ENCODE measurements around the gene DDX43. TPM values are rescaled to one million over a fixed set of nuclear protein-coding genes. Genes with fewer than 3 reads are reported as not detected.

The DDX43 gene
- polyA plus RNA-seq, 1 experiment = 0.13 TPM

DNA sequence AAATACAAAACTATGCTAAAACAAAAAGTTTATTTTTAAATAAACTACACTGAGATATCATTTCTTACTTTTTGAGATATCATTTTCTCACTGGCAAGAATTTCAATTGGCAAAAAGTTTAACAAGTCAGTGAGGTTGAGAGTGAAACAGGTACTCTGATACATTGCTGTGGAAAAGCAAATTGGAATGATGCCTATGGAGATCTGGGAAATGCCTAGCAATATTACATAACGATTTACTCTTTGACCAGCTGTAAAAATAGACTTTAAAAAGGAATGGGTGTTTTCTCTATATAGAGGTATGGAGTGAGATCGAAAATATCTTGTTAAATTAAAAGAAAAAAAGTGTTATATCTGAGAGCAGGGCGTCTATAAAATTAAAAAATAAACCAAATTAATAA lies 40.6 kb downstream of the DDX43 start:
- no peak overlapping the region for H3K4me3 ChIP-seq (ENCODE audit: low read depth, low read length)
- no peaks in the 10 kb centered on the region for H3K27me3 ChIP-seq (ENCODE audit: control insufficient read depth, insufficient read depth, low read length)
- DNase-seq (ENCODE audit: low read depth) = no peak
- ChIA-PET POLR2A (interaction anchor here (1.1 kb wide), 1 partner anchor 16 kb away, joined by 3 read pairs; no protein-coding TSS in a partner anchor), CTCF (interaction anchor here (0.7 kb wide), 1 partner anchor 12 kb away, joined by 3 read pairs; no protein-coding TSS in a partner anchor)
- H3K36me3 ChIP-seq (ENCODE audit: control insufficient read depth, insufficient read depth, low read length) = peaks cover 3% of the 10 kb centered on the region
- TF ChIP-seq, protein P1, sequence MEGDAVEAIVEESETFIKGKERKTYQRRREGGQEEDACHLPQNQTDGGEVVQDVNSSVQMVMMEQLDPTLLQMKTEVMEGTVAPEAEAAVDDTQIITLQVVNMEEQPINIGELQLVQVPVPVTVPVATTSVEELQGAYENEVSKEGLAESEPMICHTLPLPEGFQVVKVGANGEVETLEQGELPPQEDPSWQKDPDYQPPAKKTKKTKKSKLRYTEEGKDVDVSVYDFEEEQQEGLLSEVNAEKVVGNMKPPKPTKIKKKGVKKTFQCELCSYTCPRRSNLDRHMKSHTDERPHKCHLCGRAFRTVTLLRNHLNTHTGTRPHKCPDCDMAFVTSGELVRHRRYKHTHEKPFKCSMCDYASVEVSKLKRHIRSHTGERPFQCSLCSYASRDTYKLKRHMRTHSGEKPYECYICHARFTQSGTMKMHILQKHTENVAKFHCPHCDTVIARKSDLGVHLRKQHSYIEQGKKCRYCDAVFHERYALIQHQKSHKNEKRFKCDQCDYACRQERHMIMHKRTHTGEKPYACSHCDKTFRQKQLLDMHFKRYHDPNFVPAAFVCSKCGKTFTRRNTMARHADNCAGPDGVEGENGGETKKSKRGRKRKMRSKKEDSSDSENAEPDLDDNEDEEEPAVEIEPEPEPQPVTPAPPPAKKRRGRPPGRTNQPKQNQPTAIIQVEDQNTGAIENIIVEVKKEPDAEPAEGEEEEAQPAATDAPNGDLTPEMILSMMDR (IDR thresholded peaks at IDR 0.05; ENCODE audit: insufficient read depth, low read depth, low read length) = no peak

DNA sequence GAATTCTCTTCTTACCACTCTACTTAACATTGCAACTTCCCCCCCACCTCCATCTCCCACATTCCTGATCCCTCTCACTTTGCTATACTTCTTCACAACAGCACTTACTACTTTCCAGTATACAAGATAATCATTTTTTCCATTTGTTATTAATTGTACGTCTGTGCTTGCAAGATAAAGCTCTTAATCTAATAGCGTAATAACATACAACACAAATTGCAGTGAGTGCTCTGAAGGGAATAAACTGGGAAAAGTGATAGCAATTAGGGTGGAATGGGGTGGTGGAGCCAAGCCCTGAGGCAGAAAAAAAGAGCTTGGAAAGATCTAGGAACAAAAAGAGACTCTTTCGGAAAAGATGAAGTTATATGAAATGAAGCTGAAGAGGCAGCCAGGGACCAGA lies 48.9 kb downstream of the DDX43 start:
- TF ChIP-seq, protein P1 (IDR thresholded peaks at IDR 0.05; ENCODE audit: insufficient read depth, low read depth, low read length) = no peak
- Histone ChIP-seq H3K4me3 (ENCODE audit: low read depth, low read length) (no peak overlapping the region), H3K27me3 (ENCODE audit: control insufficient read depth, insufficient read depth, low read length) (no peaks in the 10 kb centered on the region), H3K36me3 (ENCODE audit: control insufficient read depth, insufficient read depth, low read length) (peaks cover 4% of the 10 kb centered on the region)
- ChIA-PET CTCF (no interaction called here), POLR2A (interaction anchor here (0.5 to 0.6 kb wide), 2 partner anchors 17 to 210 kb away, joined by 4 to 6 read pairs; partner anchors contain the start of gene SLC17A5)
- no peak for DNase-seq (ENCODE audit: low read depth)

GRCh38 chr6:73451223-73452106 lies 56.8 kb downstream of the DDX43 start:
- Histone ChIP-seq H3K4me3 (ENCODE audit: low read depth, low read length) (peak overlapping the region; percentile 64), H3K27me3 (ENCODE audit: control insufficient read depth, insufficient read depth, low read length) (no peaks in the 10 kb centered on the region), H3K36me3 (ENCODE audit: control insufficient read depth, insufficient read depth, low read length) (no peaks in the 10 kb centered on the region)
- TF ChIP-seq, protein P1 (IDR thresholded peaks at IDR 0.05; ENCODE audit: insufficient read depth, low read depth, low read length) = no peak
- ChIA-PET CTCF (interaction anchor here (0.6 to 1.7 kb wide), 2 partner anchors 47 to 63 kb away, joined by 4 read pairs; no protein-coding TSS in a partner anchor), POLR2A (interaction anchor here (0.6 to 1.3 kb wide), 3 partner anchors 10 to 53 kb away, joined by 3 to 5 read pairs (median 4); partner anchors contain the start of gene MTO1)
- DNase-seq (ENCODE audit: low read depth) = no peak

DNA sequence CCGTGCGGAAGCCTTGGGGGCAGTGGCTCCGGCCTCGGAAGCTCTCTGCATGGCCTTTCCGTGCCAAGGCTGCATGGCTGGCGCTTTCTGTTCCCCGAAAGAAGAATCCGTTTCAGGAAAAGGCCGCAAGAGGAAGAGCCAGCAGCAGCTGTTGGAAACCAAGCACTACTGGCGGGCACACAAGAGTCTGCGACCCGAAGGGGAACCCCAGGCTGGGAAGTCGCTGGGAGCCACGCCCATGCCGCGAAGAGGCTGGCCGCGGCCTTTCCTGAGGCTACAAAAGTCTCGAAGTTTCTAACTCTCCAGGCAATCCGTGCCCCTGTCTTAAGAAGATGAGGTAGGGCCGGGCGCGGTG lies 57.5 kb downstream of the DDX43 start, which contains the start of gene CGAS:
Gene CGAS, minus strand, starts transcription at position 191 of the 355 bp plus-strand sequence. Its CDS starts 116 bp downstream, at position 75.
- TF ChIP-seq, protein P1 (IDR thresholded peaks at IDR 0.05; ENCODE audit: insufficient read depth, low read depth, low read length) = no peak
- ChIA-PET POLR2A (interaction anchor here (1.3 kb wide), 1 partner anchor 10 kb away, joined by 5 read pairs; the partner anchor contains the start of gene MTO1), CTCF (interaction anchor here (0.5 to 1.7 kb wide), 3 partner anchors 46 to 95 kb away, joined by 3 to 4 read pairs (median 4); no protein-coding TSS in a partner anchor)
- no peaks in the 10 kb centered on the region for H3K36me3 ChIP-seq (ENCODE audit: control insufficient read depth, insufficient read depth, low read length)
- peak within 1 kb of the TSS; percentile 64 for H3K4me3 ChIP-seq (ENCODE audit: low read depth, low read length)
- H3K27me3 ChIP-seq (ENCODE audit: control insufficient read depth, insufficient read depth, low read length) = no peaks in the 10 kb centered on the region
- DNase-seq (ENCODE audit: low read depth) = peak; percentile 25

All from BJ (cell line).